Hepatocyte (in vitro differentiated cells): ENCODE data around the gene SRPRB. TPM values are rescaled to one million over a fixed set of nuclear protein-coding genes. Genes with fewer than 3 reads are reported as not detected.

Experiments
- DNase-seq: peaks from one replicate; pipeline ENCODE4 v3.0.0-alpha.2; 2016; ENCODE audit warnings: low spot score
- H2AFZ ChIP-seq: fragments of 200-600 bp; sonication (generic); 2 replicates; pipeline ENCODE4 v1.6.0; 2016; ENCODE audit warnings: antibody characterized with exemption, mild to moderate bottlenecking
- H3K27ac ChIP-seq: fragments of 200-600 bp; sonication (generic); 2 replicates; pipeline ENCODE4 v1.5.1; 2016; ENCODE audit warnings: mild to moderate bottlenecking
- H3K27me3 ChIP-seq: fragments of 200-600 bp; sonication (generic); 2 replicates; pipeline ENCODE4 v1.6.1; 2016
- H3K36me3 ChIP-seq: fragments of 200-600 bp; sonication (generic); replicated peaks from 2 replicates; pipeline ENCODE4 v1.5.1; 2016; ENCODE audit warnings: low read depth; ENCODE audit not compliant: insufficient read depth
- H3K4me1 ChIP-seq: fragments of 200-600 bp; sonication (generic); 2 replicates; pipeline ENCODE4 v1.5.1; 2016; ENCODE audit warnings: mild to moderate bottlenecking, moderate library complexity; ENCODE audit not compliant: insufficient read depth
- H3K4me2 ChIP-seq: fragments of 200-600 bp; sonication (generic); 2 replicates; pipeline ENCODE4 v1.6.0; 2016
- H3K4me3 ChIP-seq: fragments of 200-600 bp; sonication (generic); 2 replicates; pipeline ENCODE4 v1.5.1; 2016; ENCODE audit warnings: mild to moderate bottlenecking
- H3K79me2 ChIP-seq: fragments of 200-600 bp; sonication (generic); 2 replicates; pipeline ENCODE4 v1.6.0; 2017; ENCODE audit warnings: mild to moderate bottlenecking
- H3K9me2 ChIP-seq: fragments of 200-600 bp; sonication (generic); replicated peaks from 2 replicates; pipeline ENCODE4 v1.6.0; 2017; ENCODE audit warnings: mild to moderate bottlenecking; ENCODE audit not compliant: insufficient read depth
- H3K9me3 ChIP-seq: fragments of 200-600 bp; sonication (generic); 2 replicates; pipeline ENCODE4 v1.5.1; 2016; ENCODE audit warnings: low read depth, mild to moderate bottlenecking
- H4K20me1 ChIP-seq: fragments of 200-600 bp; sonication (generic); 2 replicates; pipeline ENCODE4 v1.6.0; 2016; ENCODE audit warnings: mild to moderate bottlenecking; ENCODE audit not compliant: insufficient read depth, poor library complexity, severe bottlenecking
- CTCF ChIP-seq: fragments of 200-600 bp; sonication (generic); IDR thresholded peaks from 2 replicates; pipeline ENCODE4 v1.5.1; 2016; ENCODE audit warnings: antibody characterized with exemption, mild to moderate bottlenecking; ENCODE audit not compliant: poor library complexity
- EZH2 ChIP-seq: fragments of 200-600 bp; sonication (generic); IDR thresholded peaks from 2 replicates; pipeline ENCODE4 v1.6.1; 2016; ENCODE audit warnings: antibody characterized with exemption, mild to moderate bottlenecking, borderline replicate concordance
- EZH2phosphoT487 ChIP-seq: fragments of 200-600 bp; sonication (generic); IDR thresholded peaks from one replicate; pipeline ENCODE4 v1.6.1; 2018; ENCODE audit warnings: antibody characterized with exemption, mild to moderate bottlenecking, low read depth, moderate library complexity; ENCODE audit not compliant: unreplicated experiment, severe bottlenecking
- WGBS: methylation state at CpG from one replicate; pipeline ENCODE4 v1.1.6; 2016; ENCODE audit warnings: low lambda C conversion rate; ENCODE audit errors: missing lambda C conversion rate; 5-methylcytosine and 5-hydroxymethylcytosine counted together
- polyA plus RNA-seq: library from polyadenylated mRNA; unstranded; fragments of >200 nt; fragmentation: Nextera tagmentation; extraction: Ambion mirVana; gene quantifications from 2 replicates; pipeline ENCODE4 v1.2.1, GENCODE V29; 2016
- total RNA-seq: library from RNA; depleted of rRNA; stranded (reverse); fragments of >200 nt; gene quantifications from 2 replicates; pipeline ENCODE4 v1.2.3, GENCODE V29; 2014

Gene SRPRB
- total and polyA plus RNA-seq, 2 experiments from 2014 or later = 94.4 to 129 TPM

- Histone ChIP-seq H3K36me3 (no peaks in the 10 kb centered on the region), H3K4me3 (no peak overlapping the region), H3K27me3 (no peaks in the 10 kb centered on the region), H4K20me1 (no peaks in the 10 kb centered on the region), H3K4me2 (no peak overlapping the region), H3K79me2 (no peaks in the 10 kb centered on the region), H3K27ac (no peak overlapping the region), H3K9me3 (no peaks in the 10 kb centered on the region), H2AFZ (no peak overlapping the region), H3K4me1 (no peaks in the 10 kb centered on the region), H3K9me2 (no peaks in the 10 kb centered on the region)
- WGBS = 90% methylated on average over 4 of the region's 4 CpGs
- no peak for DNase-seq
- TF ChIP-seq EZH2 (no peak), EZH2phosphoT487 (no peak)
Observed at GRCh38 chr3:133855002-133855370, 49.4 kb downstream of the SRPRB start.

DNA sequence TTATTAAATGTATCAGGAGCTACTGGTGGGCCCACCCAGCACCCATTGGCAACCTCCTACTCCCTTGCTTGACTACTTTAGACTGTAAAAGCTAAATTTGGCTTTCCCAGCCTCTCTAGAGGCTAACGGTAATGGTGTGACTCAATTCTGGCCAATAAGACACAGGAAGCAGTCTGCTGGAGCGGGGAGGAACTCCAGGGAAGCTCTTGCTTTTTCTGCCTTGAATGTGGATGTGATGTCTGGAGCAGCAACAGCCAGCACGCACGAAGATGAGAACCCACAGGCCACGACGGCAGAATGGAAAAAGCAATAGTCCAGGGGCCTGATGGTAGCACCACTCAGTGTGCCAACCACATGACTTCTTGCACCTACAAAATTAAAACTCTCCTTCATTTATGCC is 50.2 kb downstream of the SRPRB start:
- Histone ChIP-seq H3K9me3 (no peaks in the 10 kb centered on the region), H3K27ac (no peak overlapping the region), H4K20me1 (no peaks in the 10 kb centered on the region), H3K4me3 (no peak overlapping the region), H3K9me2 (no peaks in the 10 kb centered on the region), H3K27me3 (no peaks in the 10 kb centered on the region), H3K79me2 (no peaks in the 10 kb centered on the region), H3K4me1 (no peaks in the 10 kb centered on the region), H2AFZ (no peak overlapping the region), H3K4me2 (no peak overlapping the region), H3K36me3 (no peaks in the 10 kb centered on the region)
- no peak for TF ChIP-seq EZH2phosphoT487
- no peak for TF ChIP-seq CTCF
- no peak for TF ChIP-seq EZH2
- DNase-seq = no peak
- 89% methylated on average over 6 of the region's 6 CpGs for WGBS

DNA sequence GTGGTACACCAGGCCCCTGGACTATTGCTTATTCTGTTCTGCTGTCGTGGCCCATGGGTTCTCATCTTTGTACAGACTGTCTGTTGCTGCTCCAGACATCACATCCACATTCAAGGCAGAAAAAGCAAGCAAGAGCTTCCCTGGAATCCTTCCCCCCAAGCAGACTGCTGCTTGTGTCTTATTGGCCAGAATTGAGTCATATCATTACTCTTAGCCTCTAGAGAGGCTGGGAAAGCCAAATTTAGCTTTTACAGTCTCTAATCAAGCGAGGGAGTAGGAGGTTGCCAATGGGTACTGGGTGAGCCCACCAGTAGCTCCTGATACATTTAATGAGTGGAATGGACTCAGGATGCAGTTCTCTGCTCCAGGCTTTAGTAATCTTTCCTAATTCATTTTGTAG is 50.7 kb downstream of the SRPRB start:
- TF ChIP-seq EZH2phosphoT487 (no peak), CTCF (no peak), EZH2 (no peak)
- no peak for DNase-seq
- Histone ChIP-seq H3K36me3 (no peaks in the 10 kb centered on the region), H3K9me2 (no peaks in the 10 kb centered on the region), H3K27ac (no peak overlapping the region), H4K20me1 (no peaks in the 10 kb centered on the region), H3K4me1 (no peaks in the 10 kb centered on the region), H2AFZ (no peak overlapping the region), H3K4me3 (no peak overlapping the region), H3K4me2 (no peak overlapping the region), H3K9me3 (no peaks in the 10 kb centered on the region), H3K27me3 (no peaks in the 10 kb centered on the region), H3K79me2 (no peaks in the 10 kb centered on the region)
- 66% methylated on average over 2 of the region's 2 CpGs for WGBS

DNA sequence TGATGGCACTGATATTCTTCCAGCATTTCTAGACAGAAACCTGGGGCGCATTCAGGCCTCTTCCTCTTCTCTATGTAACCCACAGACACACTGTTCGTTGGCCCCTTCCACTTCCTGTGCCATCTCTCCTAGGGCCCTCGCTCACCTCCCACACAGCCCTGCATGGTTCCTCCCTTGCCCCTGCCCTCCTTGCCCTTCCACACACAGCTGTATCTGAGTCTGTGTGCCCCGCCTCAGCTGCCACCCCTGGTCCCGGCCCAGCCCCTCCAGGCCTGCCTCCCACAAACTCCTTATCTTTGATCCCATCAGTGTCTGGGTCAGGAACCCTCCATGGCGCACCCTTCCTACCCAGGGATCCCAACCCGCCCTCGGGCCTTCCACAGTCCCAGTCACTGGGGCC is 52.2 kb downstream of the SRPRB start:
- Histone ChIP-seq H3K9me2 (no peaks in the 10 kb centered on the region), H3K4me3 (no peak overlapping the region), H2AFZ (no peak overlapping the region), H4K20me1 (no peaks in the 10 kb centered on the region), H3K4me1 (no peaks in the 10 kb centered on the region), H3K27ac (no peak overlapping the region), H3K9me3 (no peaks in the 10 kb centered on the region), H3K79me2 (no peaks in the 10 kb centered on the region), H3K4me2 (no peak overlapping the region), H3K27me3 (no peaks in the 10 kb centered on the region), H3K36me3 (no peaks in the 10 kb centered on the region)
- TF ChIP-seq EZH2 (no peak), CTCF (no peak), EZH2phosphoT487 (no peak)
- DNase-seq = no peak
- WGBS = 92% methylated on average over 8 of the region's 8 CpGs
